Ishikawa (cell line): Measurements from ENCODE around the gene ATAD3C.

ENCODE experiments used
- CEBPB ChIP-seq: IDR thresholded peaks from 2 replicates; pipeline ENCODE4 v1.6.1; 2012
- EGR1 ChIP-seq: IDR thresholded peaks from 2 replicates; pipeline ENCODE4 v1.6.1; 2012
- EP300 ChIP-seq: IDR thresholded peaks from 2 replicates; pipeline ENCODE4 v1.6.1; 2012; ENCODE audit warnings: borderline replicate concordance
- FOXM1 ChIP-seq: IDR thresholded peaks from 2 replicates; pipeline ENCODE4 v1.6.1; 2012; ENCODE audit warnings: low read depth, borderline replicate concordance
- MAX ChIP-seq: IDR thresholded peaks from 2 replicates; pipeline ENCODE4 v1.6.1; 2012
- RAD21 ChIP-seq: IDR thresholded peaks from 2 replicates; pipeline ENCODE4 v1.6.1; 2012; ENCODE audit warnings: low read depth
- REST ChIP-seq: IDR thresholded peaks from 2 replicates; pipeline ENCODE4 v1.6.1; 2012; ENCODE audit warnings: low read depth, mild to moderate bottlenecking
- TAF1 ChIP-seq: IDR thresholded peaks from 2 replicates; pipeline ENCODE4 v1.6.1; 2012; ENCODE audit warnings: low read depth, mild to moderate bottlenecking
- TCF12 ChIP-seq: IDR thresholded peaks from 2 replicates; pipeline ENCODE4 v1.6.1; 2012; ENCODE audit warnings: low read depth
- USF1 ChIP-seq: IDR thresholded peaks from 2 replicates; pipeline ENCODE4 v1.6.1; 2012
- YY1 ChIP-seq: IDR thresholded peaks from 2 replicates; pipeline ENCODE4 v1.6.1; 2012; ENCODE audit warnings: low read depth
- ZBTB7A ChIP-seq: IDR thresholded peaks from 2 replicates; pipeline ENCODE4 v1.6.1; 2012; ENCODE audit warnings: low read depth

GRCh38 chr1:1477206-1477605 is 27.7 kb downstream of the ATAD3C start:
- no peak for TF ChIP-seq RAD21
- no peak for TF ChIP-seq MAX
- TF ChIP-seq EP300, result no peak
- no peak for TF ChIP-seq EGR1
- TF ChIP-seq YY1, result no peak
- TF ChIP-seq TCF12, result no peak
- TF ChIP-seq CEBPB, result no peak
- no peak for TF ChIP-seq USF1
- TF ChIP-seq TAF1, result no peak
- TF ChIP-seq ZBTB7A, result no peak
- no peak for TF ChIP-seq REST
- TF ChIP-seq FOXM1, result no peak
